CD8-positive, alpha-beta memory T cell (primary cell): ENCODE measurements around the gene DSG3. TPM values are rescaled to one million over a fixed set of nuclear protein-coding genes. Genes with fewer than 3 reads are reported as not detected.

Experiments used
- CTCF ChIA-PET: fragments of 350-600 bp; sonication (Branson Sonifier 250); formaldehyde crosslinking; loops from one replicate; lab custom pipeline; 2021; ENCODE audit warnings: antibody characterized with exemption; lab: Charles Lee
- POLR2A ChIA-PET: fragments of 350-600 bp; sonication (Branson Sonifier 250); formaldehyde crosslinking; loops from one replicate; lab custom pipeline; 2021; ENCODE audit warnings: antibody characterized with exemption; lab: Charles Lee
- DNase-seq, 5 donors: peaks; one replicate each; pipeline versions ENCODE4 v3.0.0 to v3.0.0-alpha.2; 2020 to 2022; ENCODE audit warnings: mixed read lengths in 1 of 5
- H3K27ac ChIP-seq: one replicate; pipeline ENCODE4 v1.7.0; 2013; ENCODE audit warnings: low read depth, mild to moderate bottlenecking, low read length, moderate library complexity
- H3K27me3 ChIP-seq: 2 replicates; pipeline ENCODE4 v1.7.0; 2013; ENCODE audit warnings: low read length, mild to moderate bottlenecking; ENCODE audit not compliant: insufficient read depth, poor library complexity, severe bottlenecking
- H3K36me3 ChIP-seq: 2 replicates; pipeline ENCODE4 v1.7.0; 2013; ENCODE audit warnings: mild to moderate bottlenecking, low read length, moderate library complexity; ENCODE audit not compliant: insufficient read depth
- H3K4me1 ChIP-seq: 2 replicates; pipeline ENCODE4 v1.7.0; 2013; ENCODE audit warnings: mild to moderate bottlenecking, low read length, moderate library complexity; ENCODE audit not compliant: insufficient read depth
- H3K4me3 ChIP-seq: 2 replicates; pipeline ENCODE4 v1.7.0; 2013; ENCODE audit warnings: mild to moderate bottlenecking, low read length
- H3K9me3 ChIP-seq: 2 replicates; pipeline ENCODE4 v1.7.0; 2013; ENCODE audit warnings: mild to moderate bottlenecking, low read length
- H3K27ac Mint-ChIP-seq, 8 donors: one replicate each; pipeline ENCODE4 v1.8.0; 2020 to 2021; ENCODE audit warnings: mixed read lengths in 8 of 8, mild to moderate bottlenecking in 6 of 8, inconsistent platforms in 3 of 8, moderate library complexity in 3 of 8
- H3K27me3 Mint-ChIP-seq, 2 donors: one replicate each; pipeline ENCODE4 v1.8.0; 2020 to 2021; ENCODE audit warnings: mixed read lengths in 2 of 2, mild to moderate bottlenecking in 1 of 2, moderate library complexity in 1 of 2
- H3K36me3 Mint-ChIP-seq, 3 donors: one replicate each; pipeline ENCODE4 v1.8.0; 2020 to 2021; ENCODE audit warnings: mixed read lengths in 3 of 3, inconsistent platforms in 1 of 3, mild to moderate bottlenecking in 1 of 3
- H3K4me1 Mint-ChIP-seq, 3 donors: one replicate each; pipeline ENCODE4 v1.8.0; 2020 to 2021; ENCODE audit warnings: mixed read lengths in 3 of 3, inconsistent platforms in 1 of 3, mild to moderate bottlenecking in 1 of 3
- H3K4me3 Mint-ChIP-seq, 7 donors: one replicate each; pipeline ENCODE4 v1.8.0; 2020 to 2021; ENCODE audit warnings: mixed read lengths in 7 of 7, mild to moderate bottlenecking in 6 of 7, moderate library complexity in 4 of 7, inconsistent platforms in 2 of 7
- H3K9me3 Mint-ChIP-seq, 5 donors: one replicate each; pipeline ENCODE4 v1.8.0; 2020 to 2022; ENCODE audit warnings: mixed read lengths in 5 of 5, mild to moderate bottlenecking in 3 of 5, moderate library complexity in 2 of 5, inconsistent platforms in 1 of 5
- polyA plus RNA-seq: library from polyadenylated mRNA; unstranded; fragments of 300-500 nt; fragmentation: Illumina TruSeq; gene quantifications from one replicate; pipeline ENCODE4 v1.2.3, GENCODE V29; 2021
- total RNA-seq, 2 experiments: library from RNA; stranded (reverse); gene quantifications; one replicate each; pipeline ENCODE4 v1.2.3, GENCODE V29; 2021

The DSG3 gene
- total and polyA plus RNA-seq, 3 experiments from 2014 or later, result not detected

- H3K27me3 ChIP-seq, result no peaks in the 10 kb centered on the region
- H3K4me1 Mint-ChIP-seq, result no peaks in the 10 kb centered on the region
- CTCF ChIA-PET, result no interaction called here
- H3K27ac Mint-ChIP-seq, result no peak overlapping the region
- peaks cover 0 to 1% of the 10 kb centered on the region in 2 donors for H3K27me3 Mint-ChIP-seq
- no peaks in the 10 kb centered on the region for H3K36me3 ChIP-seq
- no peak overlapping the region for H3K27ac ChIP-seq
- H3K4me3 ChIP-seq, result no peak overlapping the region
- POLR2A ChIA-PET, result no interaction called here
- no peak for DNase-seq
- no peaks in the 10 kb centered on the region for H3K9me3 ChIP-seq
- no peaks in the 10 kb centered on the region for H3K9me3 Mint-ChIP-seq
- H3K4me1 ChIP-seq, result no peaks in the 10 kb centered on the region
- no peaks in the 10 kb centered on the region for H3K36me3 Mint-ChIP-seq
- no peak overlapping the region for H3K4me3 Mint-ChIP-seq
Observed at GRCh38 chr18:31454066-31454708, 6.6 kb downstream of the DSG3 start.

- no peaks in the 10 kb centered on the region for H3K4me1 ChIP-seq
- no peaks in the 10 kb centered on the region for H3K36me3 Mint-ChIP-seq
- H3K4me1 Mint-ChIP-seq, result no peaks in the 10 kb centered on the region
- no peaks in the 10 kb centered on the region for H3K9me3 ChIP-seq
- H3K36me3 ChIP-seq, result no peaks in the 10 kb centered on the region
- H3K27me3 ChIP-seq, result no peaks in the 10 kb centered on the region
- no peak overlapping the region for H3K4me3 ChIP-seq
- no peaks in the 10 kb centered on the region for H3K9me3 Mint-ChIP-seq
- H3K27ac Mint-ChIP-seq, result no peak overlapping the region
- H3K27me3 Mint-ChIP-seq, result peaks cover 0 to 3% of the 10 kb centered on the region in 2 donors
- H3K4me3 Mint-ChIP-seq, result no peak overlapping the region
- POLR2A ChIA-PET, result no interaction called here
- no peak for DNase-seq
- CTCF ChIA-PET, result no interaction called here
- no peak overlapping the region for H3K27ac ChIP-seq
Observed at GRCh38 chr18:31469629-31470028, 22.1 kb downstream of the DSG3 start.

DNA sequence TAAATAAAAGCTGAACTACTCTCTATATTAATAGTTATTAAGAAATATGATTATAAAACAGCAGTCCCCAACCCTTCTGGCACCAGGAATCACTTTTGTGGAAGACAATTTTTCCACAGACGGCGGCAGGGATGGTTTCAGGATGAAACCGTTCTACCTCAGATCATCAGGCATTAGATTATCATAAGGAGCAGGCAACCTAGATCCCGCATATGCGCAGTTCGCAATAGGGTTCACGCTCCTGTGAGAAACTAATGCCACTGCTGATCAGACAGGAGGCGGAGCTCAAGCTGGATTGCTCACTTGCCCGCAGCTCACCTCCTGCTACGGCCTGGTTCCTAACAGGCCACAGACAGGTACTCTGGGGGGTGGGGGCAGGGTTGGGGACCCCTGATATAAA is 31.1 kb downstream of the DSG3 start:
- H3K27ac Mint-ChIP-seq, result peak overlapping the region in 1 of 8 donors; percentile 12
- no peak overlapping the region for H3K4me3 Mint-ChIP-seq
- Histone ChIP-seq H3K4me1 (no peaks in the 10 kb centered on the region), H3K27me3 (no peaks in the 10 kb centered on the region), H3K36me3 (no peaks in the 10 kb centered on the region), H3K4me3 (no peak overlapping the region), H3K9me3 (no peaks in the 10 kb centered on the region), H3K27ac (no peak overlapping the region)
- no peak for DNase-seq
- H3K4me1 Mint-ChIP-seq, result no peaks in the 10 kb centered on the region
- H3K36me3 Mint-ChIP-seq, result no peaks in the 10 kb centered on the region
- H3K27me3 Mint-ChIP-seq, result peaks cover 0 to 1% of the 10 kb centered on the region in 2 donors
- ChIA-PET POLR2A (no interaction called here), CTCF (no interaction called here)
- H3K9me3 Mint-ChIP-seq, result no peaks in the 10 kb centered on the region

DNA sequence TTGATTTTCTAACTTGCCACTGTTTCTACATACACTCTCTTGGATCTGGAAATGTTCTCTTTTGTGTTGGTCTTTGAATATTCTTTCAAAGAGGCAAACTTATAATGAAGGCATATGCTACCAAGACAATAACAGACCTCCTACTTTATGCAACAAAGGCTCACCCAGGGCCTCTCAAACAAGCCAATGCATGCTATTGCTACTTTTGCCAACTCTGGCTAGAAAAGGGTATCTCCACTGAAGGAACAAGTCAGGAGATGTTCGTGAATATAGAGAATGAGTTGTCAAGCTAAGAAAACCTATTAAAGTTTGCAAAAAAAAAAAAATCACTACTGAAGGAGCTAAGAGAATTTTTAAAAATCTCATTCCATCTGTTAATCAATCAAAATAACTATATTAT is 34.5 kb downstream of the DSG3 start:
- no peaks in the 10 kb centered on the region for H3K4me1 ChIP-seq
- H3K36me3 Mint-ChIP-seq, result no peaks in the 10 kb centered on the region
- no peaks in the 10 kb centered on the region for H3K36me3 ChIP-seq
- no peak overlapping the region for H3K4me3 ChIP-seq
- no peaks in the 10 kb centered on the region for H3K4me1 Mint-ChIP-seq
- no peaks in the 10 kb centered on the region for H3K9me3 ChIP-seq
- H3K9me3 Mint-ChIP-seq, result no peaks in the 10 kb centered on the region
- ChIA-PET POLR2A (no interaction called here), CTCF (no interaction called here)
- no peak overlapping the region for H3K27ac Mint-ChIP-seq
- H3K27me3 ChIP-seq, result no peaks in the 10 kb centered on the region
- no peak overlapping the region for H3K4me3 Mint-ChIP-seq
- no peak for DNase-seq
- peaks cover 1 to 3% of the 10 kb centered on the region in 2 donors for H3K27me3 Mint-ChIP-seq
- H3K27ac ChIP-seq, result no peak overlapping the region

DNA sequence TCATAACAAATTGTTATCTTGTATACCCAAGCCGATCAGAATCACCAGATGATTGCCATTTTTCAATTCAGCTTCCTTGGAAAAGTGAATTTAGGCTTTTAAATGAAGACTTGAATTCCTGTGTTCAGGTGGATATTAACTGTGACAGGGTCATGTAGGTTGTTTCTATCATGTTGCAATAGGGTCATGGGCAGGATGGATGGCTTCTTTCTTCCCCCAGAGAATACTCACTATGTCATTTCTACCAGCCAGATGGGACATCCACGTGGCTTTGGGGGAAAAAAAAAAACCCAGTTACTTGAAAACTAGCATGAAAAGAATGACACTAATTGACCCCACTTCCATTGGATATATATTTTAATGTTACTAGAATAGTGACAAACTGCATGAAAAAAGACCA is 35.9 kb downstream of the DSG3 start:
- Histone ChIP-seq H3K4me3 (no peak overlapping the region), H3K27me3 (no peaks in the 10 kb centered on the region), H3K9me3 (no peaks in the 10 kb centered on the region), H3K27ac (no peak overlapping the region), H3K4me1 (no peaks in the 10 kb centered on the region), H3K36me3 (no peaks in the 10 kb centered on the region)
- H3K4me1 Mint-ChIP-seq, result no peaks in the 10 kb centered on the region
- DNase-seq, result no peak
- H3K9me3 Mint-ChIP-seq, result no peaks in the 10 kb centered on the region
- no peaks in the 10 kb centered on the region for H3K36me3 Mint-ChIP-seq
- H3K27ac Mint-ChIP-seq, result no peak overlapping the region
- ChIA-PET POLR2A (no interaction called here), CTCF (no interaction called here)
- no peak overlapping the region for H3K4me3 Mint-ChIP-seq
- H3K27me3 Mint-ChIP-seq, result peaks cover 1 to 3% of the 10 kb centered on the region in 2 donors

DNA sequence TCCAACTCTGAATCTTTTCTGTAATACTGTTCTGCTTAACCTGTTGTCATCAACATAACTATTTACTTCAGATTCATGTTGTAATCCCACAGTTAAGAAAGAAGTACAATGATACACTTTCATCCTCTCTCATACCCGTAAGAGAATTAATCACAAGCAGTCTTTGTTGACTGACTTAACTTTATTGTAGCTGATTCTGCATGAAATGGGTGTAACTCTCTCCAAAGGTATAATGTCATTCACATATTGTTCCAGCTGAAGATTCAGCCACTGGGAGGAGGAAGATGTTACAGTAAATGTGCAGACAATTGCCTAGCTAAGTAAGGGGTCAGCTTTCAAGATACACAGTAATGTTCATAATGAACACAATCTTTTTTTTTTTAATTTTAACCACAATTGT is 36.9 kb downstream of the DSG3 start:
- Mint-ChIP-seq H3K36me3 (no peaks in the 10 kb centered on the region), H3K27ac (no peak overlapping the region), H3K9me3 (no peaks in the 10 kb centered on the region), H3K4me3 (no peak overlapping the region), H3K27me3 (peaks cover 1 to 3% of the 10 kb centered on the region in 2 donors), H3K4me1 (no peaks in the 10 kb centered on the region)
- no peak overlapping the region for H3K27ac ChIP-seq
- no peaks in the 10 kb centered on the region for H3K9me3 ChIP-seq
- ChIA-PET POLR2A (no interaction called here), CTCF (no interaction called here)
- H3K27me3 ChIP-seq, result no peaks in the 10 kb centered on the region
- no peaks in the 10 kb centered on the region for H3K4me1 ChIP-seq
- DNase-seq, result no peak
- no peaks in the 10 kb centered on the region for H3K36me3 ChIP-seq
- H3K4me3 ChIP-seq, result no peak overlapping the region

DNA sequence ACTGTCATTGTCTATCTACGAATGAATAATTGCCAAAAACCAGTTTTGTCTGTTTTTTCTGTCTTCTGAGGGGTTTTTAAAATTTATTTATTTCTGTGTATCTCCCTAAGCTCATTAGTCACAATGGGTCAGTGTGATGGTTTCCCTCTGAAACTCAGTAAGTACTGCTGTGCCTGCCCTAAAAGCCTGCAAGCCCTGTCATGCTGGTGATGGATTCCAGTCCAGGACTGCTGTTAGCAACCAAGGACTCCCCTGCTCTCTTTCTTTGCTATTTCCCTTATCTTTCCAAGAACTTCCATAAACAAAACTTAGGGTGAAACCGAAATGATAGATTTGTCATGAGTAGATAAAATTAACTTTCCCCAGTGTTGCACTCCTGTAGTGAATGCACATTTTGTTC is 38.6 kb downstream of the DSG3 start:
- no peak overlapping the region for H3K4me3 Mint-ChIP-seq
- Histone ChIP-seq H3K4me1 (no peaks in the 10 kb centered on the region), H3K4me3 (no peak overlapping the region), H3K27ac (no peak overlapping the region), H3K9me3 (no peaks in the 10 kb centered on the region), H3K36me3 (no peaks in the 10 kb centered on the region), H3K27me3 (no peaks in the 10 kb centered on the region)
- DNase-seq, result no peak
- no peak overlapping the region for H3K27ac Mint-ChIP-seq
- ChIA-PET CTCF (no interaction called here), POLR2A (no interaction called here)
- peaks cover 1 to 3% of the 10 kb centered on the region in 2 donors for H3K27me3 Mint-ChIP-seq
- H3K9me3 Mint-ChIP-seq, result no peaks in the 10 kb centered on the region
- no peaks in the 10 kb centered on the region for H3K4me1 Mint-ChIP-seq
- no peaks in the 10 kb centered on the region for H3K36me3 Mint-ChIP-seq

DNA sequence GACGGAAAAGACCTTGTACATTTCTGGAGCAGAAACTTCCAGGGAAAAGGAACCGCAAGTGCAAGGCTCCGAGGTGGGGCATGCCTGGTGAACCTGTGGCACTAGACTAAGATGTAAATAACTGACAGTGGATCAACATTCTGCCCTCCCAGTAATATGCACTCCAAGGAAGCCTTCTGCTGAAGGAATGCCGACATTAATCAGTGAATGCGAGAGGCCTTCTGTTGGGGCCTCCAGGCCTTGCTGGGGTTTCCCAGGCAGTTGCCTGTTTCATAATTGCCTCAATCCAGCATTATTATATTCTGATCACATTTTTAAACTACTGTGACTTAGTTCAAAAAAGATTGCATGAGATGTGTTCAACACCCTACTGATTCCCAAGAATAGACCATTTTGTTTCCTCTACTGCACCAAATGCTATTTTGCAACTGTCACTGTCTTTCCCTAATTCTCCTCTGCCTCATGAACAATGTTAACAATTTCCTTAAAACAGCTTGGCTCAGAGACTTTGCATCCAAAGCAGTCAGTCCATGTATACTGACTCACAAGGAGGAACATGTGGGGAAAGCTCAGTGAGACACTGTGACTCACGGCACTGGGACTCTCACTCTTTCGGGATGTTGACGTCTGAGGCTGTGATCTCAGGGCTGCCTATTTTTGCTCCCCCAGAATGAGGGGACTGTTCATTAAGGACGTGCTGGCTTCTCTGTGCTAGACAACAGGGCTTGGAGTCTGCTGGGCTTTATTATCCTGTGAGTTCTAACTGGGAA is 39.9 kb downstream of the DSG3 start:
- Histone ChIP-seq H3K9me3 (no peaks in the 10 kb centered on the region), H3K27ac (no peak overlapping the region), H3K4me3 (no peak overlapping the region), H3K4me1 (no peaks in the 10 kb centered on the region), H3K27me3 (no peaks in the 10 kb centered on the region), H3K36me3 (no peaks in the 10 kb centered on the region)
- H3K36me3 Mint-ChIP-seq, result no peaks in the 10 kb centered on the region
- H3K27ac Mint-ChIP-seq, result no peak overlapping the region
- ChIA-PET CTCF (no interaction called here), POLR2A (no interaction called here)
- no peak for DNase-seq
- no peak overlapping the region for H3K4me3 Mint-ChIP-seq
- H3K27me3 Mint-ChIP-seq, result peaks cover 3% of the 10 kb centered on the region in 2 donors
- H3K4me1 Mint-ChIP-seq, result no peaks in the 10 kb centered on the region
- peaks cover 0 to 2% (median 0%) of the 10 kb centered on the region in 5 donors for H3K9me3 Mint-ChIP-seq
